Measurements from ENCODE around the gene SGCE. TPM values are rescaled to one million over a fixed set of nuclear protein-coding genes. Genes with fewer than 3 reads are reported as not detected.
A peak's percentile ranks its signal among the peaks of the same experiment; 100 is the strongest.

Gene SGCE
- total RNA-seq, 3 donors from 2014 or later, result 90.7 to 107 (median 92.2) TPM

GRCh38 chr7:94662548-94662947 is 6.6 kb upstream of the SGCE start:
- Histone ChIP-seq H3K4me1 (no peaks in the 10 kb centered on the region), H3K36me3 (no peaks in the 10 kb centered on the region), H3K27me3 (no peaks in the 10 kb centered on the region), H3K27ac (no peak overlapping the region), H3K9me3 (no peaks in the 10 kb centered on the region), H3K4me3 (no peak overlapping the region)
- DNase-seq (ENCODE audit: low spot score in 2 of 2), result no peak
- intact Hi-C loops (cut with DNase I; ENCODE audit: low total_unique reads), result no loop called here
- no peak for TF ChIP-seq POLR2A (IDR thresholded peaks at IDR 0.05)
- TF ChIP-seq POLR2AphosphoS5 (IDR thresholded peaks at IDR 0.05), result no peak
- TF ChIP-seq CTCF (IDR thresholded peaks at IDR 0.05), result no peak

GRCh38 chr7:94660006-94660405 is 4.1 kb upstream of the SGCE start:
- Histone ChIP-seq H3K4me3 (no peak overlapping the region), H3K36me3 (no peaks in the 10 kb centered on the region), H3K9me3 (no peaks in the 10 kb centered on the region), H3K4me1 (no peaks in the 10 kb centered on the region), H3K27ac (peak overlapping the region; percentile 5 to 10), H3K27me3 (no peaks in the 10 kb centered on the region)
- TF ChIP-seq POLR2A (IDR thresholded peaks at IDR 0.05) (no peak), POLR2AphosphoS5 (IDR thresholded peaks at IDR 0.05) (no peak), CTCF (IDR thresholded peaks at IDR 0.05) (no peak)
- DNase-seq (ENCODE audit: low spot score in 2 of 2), result no peak
- intact Hi-C loops (cut with DNase I; ENCODE audit: low total_unique reads), result no loop called here

- intact Hi-C loops (cut with DNase I; ENCODE audit: low total_unique reads), result no loop called here
- H3K27ac ChIP-seq, result peak overlapping the region in 1 of 2 donors; percentile 61
Measured at GRCh38 chr7:94658826-94659225, 2.9 kb upstream of the SGCE start.

GRCh38 chr7:94657771-94658693 is 2.1 kb upstream of the SGCE start:
- DNase-seq (ENCODE audit: low spot score in 2 of 2), result peak; percentile 94 to 96
- H3K9me3 ChIP-seq, result no peaks in the 10 kb centered on the region
- intact Hi-C loops (cut with DNase I; ENCODE audit: low total_unique reads), result no loop called here
- H3K4me1 ChIP-seq, result no peaks in the 10 kb centered on the region
- peak overlapping the region; percentile 58 to 83 (median 66) for H3K4me3 ChIP-seq
- H3K27ac ChIP-seq, result peak overlapping the region; percentile 41 to 61
- TF ChIP-seq CTCF (IDR thresholded peaks at IDR 0.05) (no peak), POLR2A (IDR thresholded peaks at IDR 0.05) (no peak), POLR2AphosphoS5 (IDR thresholded peaks at IDR 0.05) (no peak)
- H3K27me3 ChIP-seq, result no peaks in the 10 kb centered on the region
- no peaks in the 10 kb centered on the region for H3K36me3 ChIP-seq

More at GRCh38 chr7:94658826-94659225, 2.9 kb upstream of the SGCE start:
- Histone ChIP-seq H3K27me3 (no peaks in the 10 kb centered on the region), H3K36me3 (no peaks in the 10 kb centered on the region), H3K4me3 (peak overlapping the region in 2 of 3 donors; percentile 66 to 83), H3K9me3 (no peaks in the 10 kb centered on the region), H3K4me1 (no peaks in the 10 kb centered on the region)
- DNase-seq (ENCODE audit: low spot score in 2 of 2), result no peak
- TF ChIP-seq POLR2AphosphoS5 (IDR thresholded peaks at IDR 0.05) (no peak), CTCF (IDR thresholded peaks at IDR 0.05) (no peak), POLR2A (IDR thresholded peaks at IDR 0.05) (no peak)
